ENCODE data around the gene MMP24. TPM values are rescaled to one million over a fixed set of nuclear protein-coding genes. Genes with fewer than 3 reads are reported as not detected.
A peak's percentile ranks its signal among the peaks of the same experiment; 100 is the strongest.
"Not testable (repeated sequence)": the region's sequence is repeated elsewhere in the genome, so short reads cannot be mapped to it uniquely, and the experiment has no call there.

The MMP24 gene
- total and polyA plus RNA-seq, 8 donors, result 2.0 to 7.3 (median 5.0) TPM

- Histone ChIP-seq H3K27me3 (no peaks in the 10 kb centered on the region), H3K27ac (no peak overlapping the region), H3K4me3 (no peak overlapping the region), H3K4me1 (peaks cover 0 to 5% (median 0%) of the 10 kb centered on the region in 3 donors), H3K36me3 (peaks cover 0 to 7% (median 0%) of the 10 kb centered on the region in 3 donors), H3K9me3 (no peaks in the 10 kb centered on the region)
- 88 to 93% methylated on average over 2 of the region's 2 CpGs for WGBS, 2 donors
- DNase-seq, result no peak
- no peak for FAIRE-seq
- TF ChIP-seq CTCF (IDR thresholded peaks at IDR 0.05), result no peak
- ATAC-seq, result no peak
- intact Hi-C loops (cut with DNase I), result no loop called here
Observed at GRCh38 chr20:35311409-35311808, 84.9 kb downstream of the MMP24 start.

GRCh38 chr20:35311822-35312221 lies 85.3 kb downstream of the MMP24 start:
- Histone ChIP-seq H3K36me3 (peaks cover 0 to 7% (median 0%) of the 10 kb centered on the region in 3 donors), H3K9me3 (no peaks in the 10 kb centered on the region), H3K27me3 (no peaks in the 10 kb centered on the region), H3K4me3 (no peak overlapping the region), H3K27ac (no peak overlapping the region), H3K4me1 (peaks cover 0 to 5% (median 0%) of the 10 kb centered on the region in 3 donors)
- DNase-seq (no peak), ATAC-seq (no peak), FAIRE-seq (no peak)
- 83 to 92% methylated on average over 5 of the region's 5 CpGs for WGBS, 2 donors
- no peak for TF ChIP-seq CTCF (IDR thresholded peaks at IDR 0.05)
- intact Hi-C loops (cut with DNase I), result no loop called here

GRCh38 chr20:35312318-35312717 lies 85.8 kb downstream of the MMP24 start:
- DNase-seq, result no peak
- peak in 1 of 4 donors; percentile 53 for ATAC-seq
- no peak overlapping the region for H3K27ac ChIP-seq
- no peak for TF ChIP-seq CTCF (IDR thresholded peaks at IDR 0.05)
- FAIRE-seq, result no peak
- H3K4me1 ChIP-seq, result peaks cover 0 to 5% (median 0%) of the 10 kb centered on the region in 3 donors
- intact Hi-C loops (cut with DNase I), result no loop called here
- no peak overlapping the region for H3K4me3 ChIP-seq
- H3K36me3 ChIP-seq, result peaks cover 0 to 7% (median 0%) of the 10 kb centered on the region in 3 donors
- WGBS, 2 donors, result 91 to 92% methylated on average over 1 of the region's 1 CpG
- H3K27me3 ChIP-seq, result no peaks in the 10 kb centered on the region
- no peaks in the 10 kb centered on the region for H3K9me3 ChIP-seq

GRCh38 chr20:35314816-35315631 lies 88.5 kb downstream of the MMP24 start:
- Histone ChIP-seq H3K36me3 (peaks cover 0 to 7% (median 0%) of the 10 kb centered on the region in 3 donors), H3K27ac (no peak overlapping the region), H3K4me3 (no peak overlapping the region), H3K4me1 (peaks cover 0 to 18% (median 0%) of the 10 kb centered on the region in 3 donors), H3K9me3 (no peaks in the 10 kb centered on the region), H3K27me3 (no peaks in the 10 kb centered on the region)
- FAIRE-seq, result no peak
- DNase-seq, result no peak
- intact Hi-C loops (cut with DNase I), result no loop called here
- ATAC-seq, result no peak
- TF ChIP-seq CTCF (IDR thresholded peaks at IDR 0.05), result no peak
- WGBS, 2 donors, result 83 to 88% methylated on average over 3 of the region's 3 CpGs

- DNase-seq; intact Hi-C loops (cut with DNase I); FAIRE-seq; H3K27me3 ChIP-seq; H3K27ac ChIP-seq; H3K9me3 ChIP-seq; ATAC-seq; H3K36me3 ChIP-seq; H3K4me3 ChIP-seq: not testable (repeated sequence)
- peaks cover 0 to 18% (median 0%) of the 10 kb centered on the region in 3 donors for H3K4me1 ChIP-seq
- WGBS, 2 donors, result 95 to 96% methylated on average over 7 of the region's 7 CpGs
Observed at GRCh38 chr20:35315632-35316020, 89.1 kb downstream of the MMP24 start.

All from pancreas (tissue), 10 donors.